NCI-H1436 (cell line): ENCODE measurements around the gene FZD1.
A peak's percentile ranks its signal among the peaks of the same experiment; 100 is the strongest.

Source experiments
- DNase-seq: peaks from one replicate; lab custom pipeline; 2025; lab: John Stamatoyannopoulos, UW

The FZD1 gene

DNA sequence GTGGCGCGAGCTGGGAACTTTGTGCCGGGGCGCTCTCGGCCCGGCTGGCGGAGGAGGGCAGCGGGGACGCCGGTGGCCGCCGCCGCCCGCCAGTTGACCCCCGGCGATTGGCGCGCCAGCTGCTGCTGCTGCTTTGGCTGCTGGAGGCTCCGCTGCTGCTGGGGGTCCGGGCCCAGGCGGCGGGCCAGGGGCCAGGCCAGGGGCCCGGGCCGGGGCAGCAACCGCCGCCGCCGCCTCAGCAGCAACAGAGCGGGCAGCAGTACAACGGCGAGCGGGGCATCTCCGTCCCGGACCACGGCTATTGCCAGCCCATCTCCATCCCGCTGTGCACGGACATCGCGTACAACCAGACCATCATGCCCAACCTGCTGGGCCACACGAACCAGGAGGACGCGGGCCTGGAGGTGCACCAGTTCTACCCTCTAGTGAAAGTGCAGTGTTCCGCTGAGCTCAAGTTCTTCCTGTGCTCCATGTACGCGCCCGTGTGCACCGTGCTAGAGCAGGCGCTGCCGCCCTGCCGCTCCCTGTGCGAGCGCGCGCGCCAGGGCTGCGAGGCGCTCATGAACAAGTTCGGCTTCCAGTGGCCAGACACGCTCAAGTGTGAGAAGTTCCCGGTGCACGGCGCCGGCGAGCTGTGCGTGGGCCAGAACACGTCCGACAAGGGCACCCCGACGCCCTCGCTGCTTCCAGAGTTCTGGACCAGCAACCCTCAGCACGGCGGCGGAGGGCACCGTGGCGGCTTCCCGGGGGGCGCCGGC is 870 bp downstream of the FZD1 start:
- peak; percentile 51 for DNase-seq

DNA sequence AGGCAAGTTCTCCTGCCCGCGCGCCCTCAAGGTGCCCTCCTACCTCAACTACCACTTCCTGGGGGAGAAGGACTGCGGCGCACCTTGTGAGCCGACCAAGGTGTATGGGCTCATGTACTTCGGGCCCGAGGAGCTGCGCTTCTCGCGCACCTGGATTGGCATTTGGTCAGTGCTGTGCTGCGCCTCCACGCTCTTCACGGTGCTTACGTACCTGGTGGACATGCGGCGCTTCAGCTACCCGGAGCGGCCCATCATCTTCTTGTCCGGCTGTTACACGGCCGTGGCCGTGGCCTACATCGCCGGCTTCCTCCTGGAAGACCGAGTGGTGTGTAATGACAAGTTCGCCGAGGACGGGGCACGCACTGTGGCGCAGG is 1.4 kb downstream of the FZD1 start:
- DNase-seq = no peak

DNA sequence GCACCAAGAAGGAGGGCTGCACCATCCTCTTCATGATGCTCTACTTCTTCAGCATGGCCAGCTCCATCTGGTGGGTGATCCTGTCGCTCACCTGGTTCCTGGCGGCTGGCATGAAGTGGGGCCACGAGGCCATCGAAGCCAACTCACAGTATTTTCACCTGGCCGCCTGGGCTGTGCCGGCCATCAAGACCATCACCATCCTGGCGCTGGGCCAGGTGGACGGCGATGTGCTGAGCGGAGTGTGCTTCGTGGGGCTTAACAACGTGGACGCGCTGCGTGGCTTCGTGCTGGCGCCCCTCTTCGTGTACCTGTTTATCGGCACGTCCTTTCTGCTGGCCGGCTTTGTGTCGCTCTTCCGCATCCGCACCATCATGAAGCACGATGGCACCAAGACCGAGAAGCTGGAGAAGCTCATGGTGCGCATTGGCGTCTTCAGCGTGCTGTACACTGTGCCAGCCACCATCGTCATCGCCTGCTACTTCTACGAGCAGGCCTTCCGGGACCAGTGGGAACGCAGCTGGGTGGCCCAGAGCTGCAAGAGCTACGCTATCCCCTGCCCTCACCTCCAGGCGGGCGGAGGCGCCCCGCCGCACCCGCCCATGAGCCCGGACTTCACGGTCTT is 1.9 kb downstream of the FZD1 start:
- DNase-seq = no peak

DNA sequence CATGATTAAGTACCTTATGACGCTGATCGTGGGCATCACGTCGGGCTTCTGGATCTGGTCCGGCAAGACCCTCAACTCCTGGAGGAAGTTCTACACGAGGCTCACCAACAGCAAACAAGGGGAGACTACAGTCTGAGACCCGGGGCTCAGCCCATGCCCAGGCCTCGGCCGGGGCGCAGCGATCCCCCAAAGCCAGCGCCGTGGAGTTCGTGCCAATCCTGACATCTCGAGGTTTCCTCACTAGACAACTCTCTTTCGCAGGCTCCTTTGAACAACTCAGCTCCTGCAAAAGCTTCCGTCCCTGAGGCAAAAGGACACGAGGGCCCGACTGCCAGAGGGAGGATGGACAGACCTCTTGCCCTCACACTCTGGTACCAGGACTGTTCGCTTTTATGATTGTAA is 2.5 kb downstream of the FZD1 start:
- DNase-seq = no peak

DNA sequence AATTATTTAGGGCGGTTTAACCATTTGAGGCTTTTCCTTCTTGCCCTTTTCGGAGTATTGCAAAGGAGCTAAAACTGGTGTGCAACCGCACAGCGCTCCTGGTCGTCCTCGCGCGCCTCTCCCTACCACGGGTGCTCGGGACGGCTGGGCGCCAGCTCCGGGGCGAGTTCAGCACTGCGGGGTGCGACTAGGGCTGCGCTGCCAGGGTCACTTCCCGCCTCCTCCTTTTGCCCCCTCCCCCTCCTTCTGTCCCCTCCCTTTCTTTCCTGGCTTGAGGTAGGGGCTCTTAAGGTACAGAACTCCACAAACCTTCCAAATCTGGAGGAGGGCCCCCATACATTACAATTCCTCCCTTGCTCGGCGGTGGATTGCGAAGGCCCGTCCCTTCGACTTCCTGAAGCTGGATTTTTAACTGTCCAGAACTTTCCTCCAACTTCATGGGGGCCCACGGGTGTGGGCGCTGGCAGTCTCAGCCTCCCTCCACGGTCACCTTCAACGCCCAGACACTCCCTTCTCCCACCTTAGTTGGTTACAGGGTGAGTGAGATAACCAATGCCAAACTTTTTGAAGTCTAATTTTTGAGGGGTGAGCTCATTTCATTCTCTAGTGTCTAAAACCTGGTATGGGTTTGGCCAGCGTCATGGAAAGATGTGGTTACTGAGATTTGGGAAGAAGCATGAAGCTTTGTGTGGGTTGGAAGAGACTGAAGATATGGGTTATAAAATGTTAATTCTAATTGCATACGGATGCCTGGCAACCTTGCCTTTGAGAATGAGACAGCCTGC is 3.1 kb downstream of the FZD1 start:
- no peak for DNase-seq

DNA sequence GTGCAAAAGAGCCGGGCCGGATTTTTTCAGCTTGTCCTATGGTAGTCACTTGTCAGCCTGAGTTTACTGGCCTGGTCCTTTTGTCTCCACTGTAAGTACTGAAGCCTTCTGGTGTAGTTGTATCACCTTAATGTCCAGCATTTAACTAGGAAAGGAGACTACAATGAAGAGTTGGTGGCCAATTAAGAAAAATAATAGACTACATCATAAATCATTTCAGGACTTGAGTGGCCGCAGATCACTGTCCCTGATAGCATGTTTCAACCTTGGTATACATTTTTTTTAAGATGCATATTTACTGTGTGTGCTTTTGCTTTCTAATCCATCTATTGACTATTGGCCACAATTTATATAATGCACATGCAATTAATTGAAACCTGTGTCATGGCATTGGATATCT is 6.1 kb downstream of the FZD1 start:
- no peak for DNase-seq

DNA sequence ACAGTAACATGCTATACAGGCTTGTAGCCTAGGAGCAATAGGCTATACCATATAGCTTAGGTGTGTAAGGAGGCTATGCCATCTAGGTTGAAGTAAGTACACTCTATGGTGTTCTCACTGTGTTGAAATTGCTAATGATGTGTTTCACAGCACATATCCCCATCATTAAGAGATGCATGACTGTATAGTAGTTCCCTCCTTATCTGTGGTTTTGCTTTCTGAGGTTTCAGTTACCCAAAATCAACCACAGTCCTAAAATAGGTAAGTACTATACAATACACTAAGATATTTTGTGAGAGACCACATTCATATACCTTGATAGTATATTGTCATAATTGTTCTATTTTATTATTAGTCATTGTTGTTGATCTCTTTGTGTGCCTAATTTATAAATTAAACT is 12.7 kb downstream of the FZD1 start:
- DNase-seq = no peak

DNA sequence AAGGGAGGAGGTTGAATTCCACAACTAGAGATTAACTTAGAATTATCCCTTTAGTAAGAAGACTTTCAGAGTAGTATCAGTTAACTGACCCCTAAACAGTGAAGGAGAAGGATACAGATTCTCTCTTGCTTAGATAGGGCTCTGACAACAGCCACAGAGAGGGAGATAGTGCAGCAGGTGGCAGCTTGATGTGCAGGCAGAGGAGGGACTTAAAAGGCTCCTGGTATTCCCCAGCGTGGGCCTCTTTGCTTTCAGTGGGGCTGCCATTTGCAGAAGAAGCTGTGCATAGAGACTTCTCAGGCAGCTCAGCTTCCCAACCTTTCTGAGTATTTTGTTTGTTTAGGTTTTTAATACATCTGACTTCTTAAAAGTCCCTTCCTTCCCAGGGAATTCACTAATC is 16.0 kb downstream of the FZD1 start:
- peak; percentile 16 for DNase-seq

DNA sequence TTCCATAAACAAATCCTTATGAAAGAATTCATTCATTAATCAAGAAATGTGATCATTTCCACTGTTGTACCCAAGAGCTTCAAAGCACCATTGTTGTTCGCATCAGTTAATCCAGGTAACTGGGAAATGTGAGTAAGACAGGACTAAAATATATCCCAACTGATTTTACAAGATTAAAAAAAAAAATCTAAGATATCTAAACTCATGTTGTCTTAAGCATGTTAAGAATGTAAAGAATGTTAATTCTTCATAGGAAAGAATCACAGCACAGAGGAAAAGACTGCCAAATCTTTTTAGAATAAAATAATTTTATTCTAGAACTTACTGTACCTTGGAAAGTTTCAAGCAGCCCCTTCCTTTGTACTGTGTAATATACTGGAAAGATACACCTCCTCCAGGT is 16.4 kb downstream of the FZD1 start:
- DNase-seq = no peak

DNA sequence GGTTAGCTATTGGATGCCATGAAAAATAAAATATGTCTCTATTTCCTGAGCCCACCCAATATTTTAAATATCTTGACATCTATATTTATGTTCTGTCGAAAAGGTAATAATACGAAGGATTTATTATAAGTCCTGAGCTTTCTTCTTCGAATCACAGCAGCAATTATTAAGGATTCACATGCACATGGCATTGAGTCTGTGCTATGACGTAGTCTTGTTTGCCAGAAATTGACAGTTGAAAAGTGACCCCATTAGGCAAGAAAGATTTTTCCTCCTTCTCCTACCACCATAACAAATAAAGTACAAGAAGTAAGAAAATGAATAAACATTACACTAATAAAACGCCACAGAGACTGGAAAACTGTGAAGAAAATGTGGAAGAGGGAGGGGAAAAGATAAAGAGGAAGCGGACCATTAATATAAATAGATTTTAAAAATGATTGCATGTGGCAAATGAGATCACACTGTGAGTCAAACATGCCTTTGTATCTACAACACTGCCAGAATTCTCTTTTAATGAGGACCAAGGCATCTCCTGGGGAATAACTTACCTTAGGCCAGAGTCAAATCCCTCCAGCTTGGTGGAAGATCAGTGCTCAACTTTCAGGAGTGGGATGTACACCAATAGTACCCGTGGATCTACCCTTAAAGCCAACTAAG is 21.6 kb downstream of the FZD1 start:
- no peak for DNase-seq

DNA sequence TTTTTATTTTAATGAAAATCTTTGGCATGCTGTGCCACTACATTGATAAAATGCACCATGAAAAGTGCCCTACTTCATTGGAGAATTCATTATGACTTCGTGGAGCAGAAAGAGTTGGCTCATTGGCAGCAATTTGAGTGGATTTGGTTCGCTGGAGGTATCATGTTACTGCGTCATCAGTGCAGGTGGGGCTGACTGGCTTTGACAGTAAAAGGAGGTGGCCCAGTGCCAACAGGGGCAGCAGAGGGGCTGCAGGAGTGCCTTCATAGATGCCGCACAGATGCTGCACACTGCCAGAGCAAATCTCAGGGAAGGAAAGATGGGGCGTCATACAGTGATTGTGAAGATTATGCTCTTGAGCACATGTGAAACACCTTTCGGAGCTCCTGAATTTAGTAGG is 22.2 kb downstream of the FZD1 start:
- DNase-seq = peak; percentile 87

DNA sequence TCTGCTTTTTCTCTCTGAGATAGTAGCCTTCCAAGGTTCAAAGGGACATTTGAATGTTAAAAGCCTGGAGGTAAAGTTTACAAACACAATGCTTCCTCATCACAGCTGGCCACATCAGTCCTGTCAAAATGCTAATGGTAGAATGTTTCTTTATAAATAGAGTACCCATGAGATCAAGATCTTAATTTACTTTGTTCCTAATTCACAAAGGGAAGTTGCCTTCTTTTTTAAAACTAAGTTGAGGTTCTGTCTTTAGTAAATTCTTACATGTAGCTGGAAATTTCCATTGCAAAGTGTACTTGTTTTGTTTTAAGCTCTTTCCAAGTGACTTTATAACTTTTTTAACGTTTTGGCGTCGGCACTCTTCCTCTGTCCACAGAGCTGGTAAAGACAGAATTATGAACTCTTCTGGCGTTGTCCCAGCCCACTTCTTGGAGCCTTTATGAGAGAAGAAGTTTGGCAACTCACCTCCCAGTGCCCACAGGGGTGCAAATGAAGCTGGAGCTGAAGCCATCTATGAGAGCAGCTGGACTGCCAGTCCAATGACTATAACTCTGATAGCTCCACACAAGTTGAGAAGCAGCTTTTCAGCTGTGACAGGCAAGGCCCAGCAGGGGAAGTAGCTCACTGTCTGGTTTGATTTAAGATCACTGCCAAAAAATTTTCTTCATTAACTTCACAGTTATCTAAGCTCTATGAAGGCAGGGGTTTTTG is 23.3 kb downstream of the FZD1 start:
- no peak for DNase-seq

DNA sequence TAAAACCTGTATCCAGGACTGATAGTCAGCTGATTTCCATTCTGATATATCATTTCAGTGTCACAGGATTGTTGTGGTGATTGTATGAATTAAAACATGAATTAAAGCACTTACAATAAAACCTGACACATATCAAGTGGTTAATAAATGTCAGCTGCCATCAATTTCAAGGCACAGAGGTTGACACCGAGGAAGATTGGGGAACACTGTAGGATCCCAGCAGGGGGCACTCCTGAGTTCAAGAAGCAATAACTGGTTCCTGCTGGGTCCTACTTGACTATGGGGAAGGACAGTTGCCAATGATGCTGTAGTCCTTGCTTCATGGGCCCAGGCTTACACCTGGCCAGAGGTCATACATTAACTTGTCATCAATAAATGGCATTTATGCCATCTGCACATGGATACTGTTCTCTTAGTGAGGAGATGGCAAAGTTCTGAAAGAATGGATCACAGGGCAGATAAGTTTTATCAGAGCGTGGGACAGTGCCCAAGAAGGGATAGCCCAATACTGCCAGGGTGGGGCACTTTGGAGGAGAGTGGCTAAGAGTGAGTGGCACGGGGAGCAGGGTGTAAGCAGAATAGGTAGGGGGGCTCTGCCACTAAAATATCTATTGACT is 24.1 kb downstream of the FZD1 start:
- DNase-seq = peak; percentile 12

DNA sequence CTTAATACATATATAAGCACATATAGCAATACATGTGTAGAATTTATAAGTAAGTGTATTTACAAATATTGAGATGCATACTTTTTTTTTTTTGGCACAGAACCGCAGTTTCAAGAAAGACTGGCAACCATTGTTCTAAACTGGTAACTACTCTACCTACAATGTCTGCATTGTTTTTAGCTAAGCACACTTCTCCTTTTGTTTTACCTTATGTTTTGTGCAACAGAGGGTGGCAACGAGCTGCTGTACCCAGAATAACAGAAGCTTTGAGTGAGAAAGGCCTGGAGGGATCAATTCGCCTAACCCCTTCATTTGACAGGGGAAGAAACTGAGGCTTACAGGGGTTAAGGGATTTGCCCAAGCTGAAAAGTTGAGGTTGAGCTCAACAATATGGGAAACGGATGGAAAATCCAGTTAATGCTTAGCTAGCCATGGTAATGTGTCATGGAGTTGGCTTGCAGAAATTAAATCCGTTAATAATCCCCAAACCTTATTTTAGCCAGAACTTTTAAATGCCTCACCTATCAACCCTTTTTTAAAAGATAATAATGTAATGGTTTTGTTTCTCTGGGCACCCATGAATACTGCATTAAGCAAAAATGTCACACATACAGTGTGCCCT is 25.5 kb downstream of the FZD1 start:
- DNase-seq = no peak

DNA sequence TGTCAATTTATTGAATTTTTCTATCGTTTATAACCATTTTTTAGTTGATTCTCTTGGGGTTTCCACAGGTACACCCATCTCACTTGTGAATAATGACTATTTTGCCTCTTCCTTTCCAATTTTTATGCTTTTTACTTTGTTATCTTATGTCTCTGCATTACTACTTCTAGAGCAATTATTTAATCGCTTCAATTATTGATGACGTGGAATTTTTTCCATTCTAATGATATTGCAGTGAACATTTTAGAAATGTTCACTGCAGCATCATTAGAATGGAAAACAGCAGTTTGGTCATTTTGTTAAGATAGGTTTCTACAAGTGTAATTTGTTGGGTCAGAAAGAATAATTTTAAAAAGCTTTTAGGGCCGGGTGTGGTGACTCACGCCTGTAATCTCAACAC is 27.1 kb downstream of the FZD1 start:
- no peak for DNase-seq

DNA sequence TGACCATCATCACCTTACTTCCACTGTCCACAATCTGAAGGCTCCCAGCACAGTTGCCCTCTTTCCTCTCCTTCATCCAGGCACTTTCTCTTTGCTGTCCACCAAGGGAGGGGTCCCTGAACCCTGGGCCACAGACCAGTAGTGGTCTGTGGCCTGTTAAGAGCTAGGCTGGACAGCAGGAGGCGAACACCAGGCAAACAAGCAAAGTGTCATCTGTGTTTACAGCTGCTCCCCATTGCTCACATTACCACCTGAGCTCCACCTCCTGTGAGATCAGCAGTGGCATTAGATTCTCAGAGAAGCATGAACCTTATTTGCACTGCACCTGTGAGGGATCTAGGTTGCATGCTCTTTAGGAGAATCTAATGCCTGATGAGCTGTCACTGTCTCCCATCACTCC is 27.7 kb downstream of the FZD1 start:
- no peak for DNase-seq

DNA sequence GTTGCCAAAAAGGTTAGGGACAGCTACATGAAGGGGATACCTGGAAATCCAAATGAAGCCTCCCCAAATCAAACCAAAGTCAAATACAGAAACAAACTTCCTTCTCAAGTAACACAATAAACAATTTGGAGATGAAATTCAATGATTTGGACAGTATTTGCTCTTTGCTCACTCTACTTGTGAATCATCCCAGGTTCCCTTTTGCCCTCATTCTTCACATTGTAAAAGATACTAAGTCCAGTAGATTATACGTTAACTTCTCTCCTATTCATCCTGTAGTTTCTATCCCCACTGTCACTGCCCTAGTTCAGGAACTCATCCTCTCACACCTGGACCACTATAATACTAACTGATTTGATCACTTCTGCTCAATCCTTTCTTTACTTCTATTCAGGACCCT is 28.3 kb downstream of the FZD1 start:
- no peak for DNase-seq

DNA sequence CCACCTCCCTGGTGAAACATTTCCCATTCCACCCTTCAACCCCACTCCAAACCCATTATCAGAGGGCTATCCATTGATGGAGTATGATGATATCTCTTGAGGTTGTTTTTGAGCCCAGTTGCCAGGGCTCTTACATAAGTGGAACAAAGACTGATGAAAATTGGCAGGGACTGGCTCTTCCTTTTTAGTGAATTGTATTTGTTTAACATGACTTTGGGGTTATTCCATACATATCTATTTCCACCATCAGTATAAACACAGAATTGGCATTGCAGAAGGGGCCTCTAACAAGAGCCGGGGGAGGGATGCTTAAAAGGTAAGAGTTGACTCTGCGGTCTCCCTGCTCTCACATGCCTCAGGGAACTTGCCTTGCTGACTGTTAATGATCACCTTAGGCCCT is 28.9 kb downstream of the FZD1 start:
- DNase-seq = no peak

DNA sequence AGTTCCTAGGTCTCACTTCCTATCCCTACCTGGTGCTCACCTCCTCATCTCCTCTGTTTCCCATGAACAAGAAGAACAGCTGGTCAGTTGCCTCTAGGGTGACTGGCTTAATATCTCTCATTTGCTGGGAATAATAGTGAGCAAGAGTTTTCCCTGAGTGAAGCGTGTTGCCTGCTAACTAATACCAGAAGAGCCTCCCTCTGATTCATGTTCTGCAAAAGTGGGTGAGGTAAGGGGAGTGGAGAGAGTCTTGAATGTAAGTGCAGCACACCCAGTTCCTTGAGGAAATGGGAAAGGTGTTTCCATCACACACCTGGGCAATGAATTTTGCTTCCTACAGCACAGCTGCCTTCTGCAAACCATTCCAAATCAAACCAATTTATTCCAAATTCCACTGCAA is 29.6 kb downstream of the FZD1 start:
- DNase-seq = no peak

DNA sequence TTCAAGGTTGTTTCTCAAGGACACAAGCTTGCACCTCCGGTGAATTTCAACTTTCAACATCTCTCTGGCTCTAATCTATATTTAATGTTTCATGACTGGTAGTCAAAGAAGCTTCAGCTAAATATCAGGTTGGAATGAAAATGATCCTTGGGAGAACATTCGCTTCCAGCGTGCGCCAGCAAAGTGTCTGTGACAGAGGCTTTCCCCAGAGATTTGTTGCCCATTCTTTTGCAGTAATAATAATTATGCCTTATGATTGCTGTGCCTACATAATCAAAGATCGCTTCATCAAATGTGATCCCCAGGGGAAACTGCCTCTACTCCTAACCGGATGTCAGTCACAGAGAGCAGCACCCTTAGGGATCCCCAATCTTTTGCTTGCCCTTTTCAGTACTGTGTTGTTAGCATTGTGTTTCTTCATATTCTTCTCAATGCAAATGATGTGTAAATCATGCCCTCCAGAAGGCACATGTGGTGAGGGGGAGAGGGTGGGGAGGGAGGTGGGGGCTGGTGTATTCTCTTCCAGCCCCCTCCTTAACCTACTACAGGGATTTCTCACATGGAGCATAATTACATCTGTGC is 30.5 kb downstream of the FZD1 start:
- DNase-seq = peak; percentile 83

DNA sequence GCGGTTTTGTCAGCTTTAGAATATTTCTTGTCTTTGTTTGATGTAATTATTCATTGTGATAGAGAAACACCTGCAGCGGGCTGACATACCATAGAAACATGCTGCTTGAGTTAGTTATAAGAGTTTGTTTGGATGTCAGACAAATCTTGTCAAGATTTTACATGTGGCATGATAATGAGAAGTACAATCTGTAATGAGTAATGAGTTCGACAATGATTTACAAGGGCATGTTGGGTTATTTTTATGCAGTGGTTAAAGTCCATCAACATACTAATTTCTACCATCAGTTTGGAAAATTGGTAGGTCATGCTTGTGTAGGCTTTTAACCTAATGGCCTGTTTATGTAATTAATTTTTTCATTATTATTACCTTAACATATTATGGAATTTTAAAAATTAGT is 31.3 kb downstream of the FZD1 start:
- no peak for DNase-seq
